SJSA1 (cell line): ENCODE data around the gene RGS1. TPM values are rescaled to one million over a fixed set of nuclear protein-coding genes. Genes with fewer than 3 reads are reported as not detected.
"Not testable (repeated sequence)": the region's sequence is repeated elsewhere in the genome, so short reads cannot be mapped to it uniquely, and the experiment has no call there.

Experiments
- DNase-seq, 2 experiments: peaks; one replicate each; pipeline ENCODE4 v3.0.0-alpha.2; 2015 to 2020; ENCODE audit warnings: low spot score in 2 of 2, low read depth in 1 of 2
- H3K27ac ChIP-seq: fragments of 250-450 bp; sonication (Bioruptor Pico); 2 replicates; pipeline ENCODE4 v1.5.1; 2020; ENCODE audit warnings: mild to moderate bottlenecking, moderate library complexity
- H3K27me3 ChIP-seq: fragments of 250-450 bp; sonication (Bioruptor Pico); replicated peaks from 2 replicates; pipeline ENCODE4 v1.5.1; 2020; ENCODE audit warnings: mild to moderate bottlenecking, moderate library complexity
- H3K36me3 ChIP-seq: fragments of 250-450 bp; sonication (Bioruptor Pico); 2 replicates; pipeline ENCODE4 v1.5.1; 2020; ENCODE audit warnings: mild to moderate bottlenecking
- H3K4me1 ChIP-seq: fragments of 250-450 bp; sonication (Bioruptor Pico); replicated peaks from 2 replicates; pipeline ENCODE4 v1.6.1; 2021; ENCODE audit warnings: mild to moderate bottlenecking
- H3K4me3 ChIP-seq: fragments of 250-450 bp; sonication (Bioruptor Pico); 2 replicates; pipeline ENCODE4 v1.5.1; 2020; ENCODE audit warnings: mild to moderate bottlenecking
- H3K9me3 ChIP-seq: fragments of 250-450 bp; sonication (Bioruptor Pico); replicated peaks from 2 replicates; pipeline ENCODE4 v1.5.1; 2020; ENCODE audit warnings: mild to moderate bottlenecking
- total RNA-seq: library from RNA; depleted of rRNA; stranded (reverse); fragments of >200 nt; shearing (Covaris generic); gene quantifications from 2 replicates; pipeline ENCODE4 v1.2.3, GENCODE V29; 2014; rRNA removed

RGS1 gene
- not detected in 2 replicates for total RNA-seq

GRCh38 chr1:192575499-192576189, at the start of gene RGS1:
Gene RGS1 (plus strand): TSS chr1:192575773. CDS start chr1:192575793, 20 bp downstream.
- H3K4me3 ChIP-seq = no peak within 1 kb of the TSS
- H3K36me3 ChIP-seq = no peaks in the 10 kb centered on the region
- H3K9me3 ChIP-seq = no peaks in the 10 kb centered on the region; the same call in 1 of the 2 replicates
- 0 out of 2 replicates have a peak, but pooled peaks cover 4% of the 10 kb centered on the region for H3K4me1 ChIP-seq
- no peak for DNase-seq
- peaks cover 3% of the 10 kb centered on the region; the same call in 1 of the 2 replicates for H3K27me3 ChIP-seq
- H3K27ac ChIP-seq = no peak within 1 kb of the TSS

GRCh38 chr1:192527111-192527795, 48.3 kb upstream of the RGS1 start:
- no peak overlapping the region for H3K4me3 ChIP-seq
- no peaks in the 10 kb centered on the region for H3K9me3 ChIP-seq
- H3K36me3 ChIP-seq = no peaks in the 10 kb centered on the region
- H3K27ac ChIP-seq = no peak overlapping the region
- H3K4me1 ChIP-seq = peaks cover 20% of the 10 kb centered on the region
- no peak for DNase-seq
- no peaks in the 10 kb centered on the region for H3K27me3 ChIP-seq

- no peak for DNase-seq
- H3K4me3 ChIP-seq = no peak overlapping the region
- H3K4me1 ChIP-seq = peaks cover 20% of the 10 kb centered on the region
- H3K27me3 ChIP-seq = no peaks in the 10 kb centered on the region
- H3K27ac ChIP-seq = no peak overlapping the region
- H3K9me3 ChIP-seq = no peaks in the 10 kb centered on the region
- no peaks in the 10 kb centered on the region for H3K36me3 ChIP-seq
Observed at GRCh38 chr1:192527950-192528349, 47.6 kb upstream of the RGS1 start.

DNA sequence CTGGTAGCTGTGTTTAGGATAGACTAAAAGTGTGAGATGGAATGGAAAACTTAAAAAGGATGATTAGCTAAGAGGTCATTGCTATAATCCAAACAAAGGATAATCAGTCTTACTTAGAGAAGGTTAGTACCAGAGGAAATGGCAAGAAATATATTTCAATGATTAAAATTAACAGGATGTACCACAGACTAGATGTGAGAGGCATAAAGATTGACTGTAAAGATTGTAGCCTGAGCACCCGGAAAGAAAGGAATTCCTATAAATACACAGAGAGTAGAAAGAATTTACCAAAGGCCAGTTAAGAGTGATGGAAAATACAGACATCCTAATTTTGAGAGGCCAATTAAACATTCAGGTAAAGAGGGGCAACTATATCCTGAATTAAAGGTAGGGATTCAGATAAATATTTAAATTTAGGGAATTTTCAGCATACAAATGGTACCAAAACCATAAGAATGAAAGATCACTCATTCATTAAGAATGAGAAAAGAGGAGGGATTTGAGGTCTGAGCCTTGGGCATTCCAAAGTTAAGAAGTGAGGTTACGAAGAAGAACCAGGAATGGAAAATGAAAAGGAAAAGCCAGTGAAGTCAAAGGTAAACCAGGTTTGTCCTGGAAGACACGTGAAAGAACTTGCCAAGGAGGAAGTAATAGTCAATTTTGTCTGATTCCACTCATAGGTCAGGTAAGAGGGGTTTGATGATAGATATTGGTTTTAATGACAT, 46.4 kb upstream of the RGS1 start:
- DNase-seq = no peak
- Histone ChIP-seq H3K9me3 (no peaks in the 10 kb centered on the region), H3K27me3 (no peaks in the 10 kb centered on the region), H3K4me3 (no peak overlapping the region), H3K4me1 (peaks cover 20% of the 10 kb centered on the region), H3K36me3 (no peaks in the 10 kb centered on the region), H3K27ac (no peak overlapping the region)

DNA sequence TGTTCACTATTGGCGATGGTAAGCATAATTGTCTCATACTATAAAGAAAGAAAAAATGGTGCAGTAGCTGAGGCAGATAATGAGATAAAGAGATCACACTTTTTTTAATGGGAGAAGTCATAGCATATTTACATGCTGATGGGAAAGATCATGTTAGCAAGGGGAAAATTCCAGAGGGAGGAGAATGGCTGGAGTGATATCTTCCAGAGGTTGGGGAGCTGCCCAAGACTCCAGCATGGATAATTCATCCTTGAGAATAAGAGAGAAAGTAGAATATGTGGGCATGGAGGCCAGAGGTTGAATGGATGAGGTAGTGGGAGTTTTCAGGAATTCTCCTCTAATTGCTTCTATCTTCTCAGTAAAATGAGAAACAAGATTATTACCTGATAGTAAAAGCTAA, 45.8 kb upstream of the RGS1 start:
- DNase-seq = no peak
- no peak overlapping the region for H3K27ac ChIP-seq

GRCh38 chr1:192530254-192530653, 45.3 kb upstream of the RGS1 start:
- H3K4me1 ChIP-seq = peaks cover 20% of the 10 kb centered on the region
- H3K4me3 ChIP-seq = no peak overlapping the region
- no peaks in the 10 kb centered on the region for H3K9me3 ChIP-seq
- no peaks in the 10 kb centered on the region for H3K27me3 ChIP-seq
- no peak for DNase-seq
- H3K27ac ChIP-seq = peak overlapping the region; percentile 24
- H3K36me3 ChIP-seq = no peaks in the 10 kb centered on the region

More for the DNA sequence above, 45.8 kb upstream of the RGS1 start:
- peaks cover 20% of the 10 kb centered on the region for H3K4me1 ChIP-seq
- no peak overlapping the region for H3K4me3 ChIP-seq
- H3K9me3 ChIP-seq = no peaks in the 10 kb centered on the region
- no peaks in the 10 kb centered on the region for H3K27me3 ChIP-seq
- H3K36me3 ChIP-seq = no peaks in the 10 kb centered on the region

DNA sequence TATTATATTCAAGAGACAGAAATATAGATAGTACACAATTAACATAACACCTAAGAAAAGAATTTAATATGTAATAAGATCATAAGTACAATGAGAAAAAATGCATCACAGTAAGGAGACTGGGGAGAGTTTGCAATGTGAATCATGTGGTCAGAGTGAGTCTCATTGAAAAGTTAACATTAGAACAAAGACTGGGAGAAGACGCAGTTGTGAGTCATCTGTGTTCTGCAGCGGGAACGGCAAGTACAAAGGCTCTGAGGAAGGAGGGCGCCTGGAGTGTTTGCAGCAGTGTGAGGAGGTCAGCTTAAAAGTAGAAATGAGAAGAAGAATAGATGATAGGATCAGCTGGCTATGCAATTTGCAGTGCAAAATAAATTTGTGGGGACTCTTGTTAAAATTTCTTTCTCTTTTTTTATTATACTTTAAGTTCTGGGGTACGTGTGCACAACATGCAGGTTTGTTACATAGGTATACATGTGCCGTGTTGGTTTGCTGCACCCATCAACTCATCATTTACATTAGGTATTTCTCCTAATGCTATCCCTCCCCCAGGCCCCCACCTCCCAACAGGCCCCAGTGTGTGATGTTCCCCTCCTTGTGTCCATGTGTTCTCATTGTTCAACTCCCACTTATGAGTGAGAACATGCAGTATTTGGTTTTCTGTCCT, 44.4 kb upstream of the RGS1 start:
- Histone ChIP-seq H3K27ac (peak overlapping the region; percentile 24), H3K4me1 (peaks cover 20% of the 10 kb centered on the region)
- not testable (repeated sequence) for H3K36me3 ChIP-seq, H3K27me3 ChIP-seq, H3K9me3 ChIP-seq, H3K4me3 ChIP-seq
- peak; percentile 79 to 83 for DNase-seq

GRCh38 chr1:192534666-192535065, 40.9 kb upstream of the RGS1 start:
- DNase-seq = no peak
- Histone ChIP-seq H3K9me3 (no peaks in the 10 kb centered on the region), H3K36me3 (no peaks in the 10 kb centered on the region), H3K4me3 (no peak overlapping the region), H3K4me1 (peaks cover 22% of the 10 kb centered on the region), H3K27me3 (no peaks in the 10 kb centered on the region), H3K27ac (no peak overlapping the region)

DNA sequence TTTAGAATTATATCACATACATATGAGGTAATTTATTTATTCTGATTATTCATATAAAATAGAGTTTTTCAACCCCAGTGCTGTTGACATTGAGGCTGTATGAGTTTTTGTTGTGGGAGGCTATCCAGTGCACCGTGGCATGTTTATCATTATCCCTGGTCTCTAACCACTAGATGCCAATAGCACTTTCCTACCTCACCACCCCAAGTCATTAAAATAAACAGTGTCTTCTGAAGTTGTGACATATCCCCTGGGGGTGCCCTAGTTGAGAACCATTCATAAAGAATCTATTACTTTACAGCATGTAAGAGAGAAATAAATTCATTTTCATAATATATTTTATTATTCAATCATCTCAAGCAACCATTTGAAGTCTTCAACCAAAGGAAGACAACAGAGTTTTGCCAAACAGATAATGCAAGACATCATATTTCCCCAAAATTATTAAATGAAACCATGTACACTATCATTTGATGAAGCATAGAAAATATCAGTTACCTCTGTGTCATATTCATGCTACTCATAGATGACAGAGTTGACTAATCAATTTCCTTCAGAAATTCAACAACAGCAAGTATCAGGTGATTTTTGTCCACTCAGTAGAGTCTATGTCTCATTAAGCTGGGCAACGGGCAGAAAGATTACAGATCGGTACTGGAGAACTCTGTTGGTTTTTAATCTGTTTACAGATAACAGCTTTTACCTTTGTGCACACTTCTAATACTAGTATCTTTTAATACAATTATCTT, 39.5 kb upstream of the RGS1 start:
- no peak for DNase-seq
- Histone ChIP-seq H3K27me3 (no peaks in the 10 kb centered on the region), H3K36me3 (no peaks in the 10 kb centered on the region), H3K4me1 (peaks cover 17% of the 10 kb centered on the region), H3K27ac (no peak overlapping the region), H3K9me3 (no peaks in the 10 kb centered on the region), H3K4me3 (no peak overlapping the region)

DNA sequence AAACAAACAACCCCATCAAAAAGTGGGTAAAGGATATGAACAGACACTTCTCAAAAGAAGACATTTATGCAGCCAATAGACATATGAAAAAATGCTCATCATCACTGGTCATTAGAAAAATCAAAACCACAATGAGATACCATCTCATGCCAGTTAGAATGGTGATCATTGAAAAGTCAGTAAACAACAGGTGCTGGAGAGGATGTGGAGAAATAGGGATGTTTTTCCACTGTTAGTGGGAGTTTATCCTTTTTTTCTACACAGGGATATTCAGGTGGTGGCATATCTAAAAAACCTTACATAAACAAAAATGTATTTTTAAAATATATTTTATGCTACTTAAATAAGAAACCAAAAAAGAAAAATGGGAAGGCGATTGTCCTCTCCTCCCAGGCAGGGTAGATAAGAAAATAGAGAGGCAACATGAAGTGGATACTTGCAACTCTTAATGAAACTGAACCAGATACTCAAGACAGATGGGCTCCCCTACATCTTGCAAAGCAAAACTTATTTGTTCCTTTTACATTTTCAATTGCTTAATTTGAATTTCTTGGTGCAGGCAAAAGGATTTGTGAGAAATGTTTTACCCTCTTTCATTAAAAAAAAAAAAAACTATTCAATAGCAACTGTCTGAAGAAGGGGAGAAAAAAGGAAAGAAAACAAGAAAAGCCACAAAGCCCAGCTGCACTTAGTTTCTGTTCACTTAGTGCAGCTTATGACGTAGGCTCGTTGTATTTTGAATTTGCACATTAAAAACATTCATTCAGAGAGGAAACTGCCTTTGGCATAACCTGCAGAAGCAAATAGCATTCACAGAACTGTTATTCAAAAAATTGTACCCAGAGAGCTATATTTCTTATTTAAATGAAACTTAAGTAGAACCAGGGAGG, 36.9 kb upstream of the RGS1 start:
- H3K9me3 ChIP-seq = no peaks in the 10 kb centered on the region
- H3K4me3 ChIP-seq = no peak overlapping the region
- DNase-seq = peak in 1 of 2 experiments; percentile 43
- peak overlapping the region; percentile 98 for H3K27ac ChIP-seq
- no peaks in the 10 kb centered on the region for H3K36me3 ChIP-seq
- H3K27me3 ChIP-seq = no peaks in the 10 kb centered on the region
- peaks cover 20% of the 10 kb centered on the region for H3K4me1 ChIP-seq

- Histone ChIP-seq H3K9me3 (no peaks in the 10 kb centered on the region), H3K27ac (peak overlapping the region; percentile 98), H3K36me3 (no peaks in the 10 kb centered on the region)
Observed at GRCh38 chr1:192539297-192540092, 36.1 kb upstream of the RGS1 start.

GRCh38 chr1:192543445-192543844, 32.1 kb upstream of the RGS1 start:
- no peak overlapping the region for H3K4me3 ChIP-seq
- H3K27ac ChIP-seq = no peak overlapping the region
- no peaks in the 10 kb centered on the region for H3K27me3 ChIP-seq
- no peaks in the 10 kb centered on the region for H3K9me3 ChIP-seq
- no peaks in the 10 kb centered on the region for H3K36me3 ChIP-seq
- DNase-seq = no peak
- H3K4me1 ChIP-seq = peaks cover 40% of the 10 kb centered on the region

More at GRCh38 chr1:192539297-192540092, 36.1 kb upstream of the RGS1 start:
- Histone ChIP-seq H3K27me3 (no peaks in the 10 kb centered on the region), H3K4me1 (peaks cover 23% of the 10 kb centered on the region), H3K4me3 (no peak overlapping the region)
- DNase-seq = peak; percentile 63 to 87
